Measurements from ENCODE around the gene MID1. TPM values are rescaled to one million over a fixed set of nuclear protein-coding genes. Genes with fewer than 3 reads are reported as not detected.

The MID1 gene
- polyA plus RNA-seq, 3 donors = 0.05 to 0.10 TPM; not detected in 1

DNA sequence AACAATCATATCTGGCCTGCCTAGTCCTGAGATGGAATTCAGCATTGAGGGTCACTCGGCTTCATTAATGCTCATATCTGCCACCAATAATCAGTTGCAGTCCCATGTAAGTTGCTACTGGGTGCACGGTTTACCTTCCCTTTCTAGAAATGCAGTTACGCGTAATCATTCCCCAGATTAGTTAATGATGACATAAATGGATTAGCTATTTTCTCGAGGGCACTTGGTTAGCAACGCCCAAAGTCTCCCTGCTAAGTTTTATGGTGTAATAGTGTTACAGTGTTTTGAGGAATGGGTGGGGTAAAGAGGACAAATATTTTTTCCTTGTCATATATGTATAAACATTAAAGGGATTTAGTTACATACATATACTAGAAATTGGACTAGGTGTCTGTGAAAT, 118.8 kb downstream of the MID1 start:
- intact Hi-C loops (cut with micrococcal nuclease) = no loop called here
- Histone ChIP-seq H3K36me3 (replicated peaks in 1 of 2; ENCODE audit: control insufficient read depth in 1 of 2, insufficient read depth in 2 of 2, low read length in 2 of 2) (no peaks in the 10 kb centered on the region), H3K4me2 (replicated peaks; ENCODE audit: extremely low read depth, low read length, poor library complexity, severe bottlenecking) (no peak overlapping the region), H3K4me1 (ENCODE audit: control insufficient read depth in 1 of 2, insufficient read depth in 2 of 2, low read length in 2 of 2) (no peaks in the 10 kb centered on the region), H2AFZ (ENCODE audit: insufficient read depth, low read depth, low read length, poor library complexity, severe bottlenecking) (no peak overlapping the region), H3K9ac (ENCODE audit: insufficient read depth, low read length, poor library complexity, severe bottlenecking) (no peak overlapping the region), H4K20me1 (ENCODE audit: insufficient read depth, low read length) (no peaks in the 10 kb centered on the region), H3K79me2 (ENCODE audit: insufficient read depth, low read length) (no peaks in the 10 kb centered on the region), H3K27me3 (ENCODE audit: control insufficient read depth in 2 of 2, insufficient read depth in 2 of 2, low read length in 2 of 2) (no peaks in the 10 kb centered on the region), H3K9me3 (replicated peaks in 1 of 2; ENCODE audit: control insufficient read depth in 1 of 2, insufficient read depth in 1 of 2, low read length in 2 of 2) (no peaks in the 10 kb centered on the region), H3K4me3 (replicated peaks in 1 of 3; ENCODE audit: low read depth in 2 of 3, low read length in 3 of 3) (no peak overlapping the region), H3K27ac (ENCODE audit: low read depth in 1 of 2, low read length in 2 of 2) (no peak overlapping the region)
- no peaks in the 10 kb centered on the region for H3K4me1 Mint-ChIP-seq
- no peaks in the 10 kb centered on the region for H3K27me3 Mint-ChIP-seq (ENCODE audit: low read depth in 3 of 3)
- no peak overlapping the region for H3K27ac Mint-ChIP-seq
- DNase-seq = no peak
- peaks cover 0 to 2% (median 0%) of the 10 kb centered on the region in 7 donors for H3K9me3 Mint-ChIP-seq
- no peak overlapping the region for H3K4me3 Mint-ChIP-seq
- H3K36me3 Mint-ChIP-seq = no peaks in the 10 kb centered on the region
- WGBS (ENCODE audit: insufficient coverage) = no CpG with 5 or more reads among the region's 6 CpGs
- TF ChIP-seq, protein P1, sequence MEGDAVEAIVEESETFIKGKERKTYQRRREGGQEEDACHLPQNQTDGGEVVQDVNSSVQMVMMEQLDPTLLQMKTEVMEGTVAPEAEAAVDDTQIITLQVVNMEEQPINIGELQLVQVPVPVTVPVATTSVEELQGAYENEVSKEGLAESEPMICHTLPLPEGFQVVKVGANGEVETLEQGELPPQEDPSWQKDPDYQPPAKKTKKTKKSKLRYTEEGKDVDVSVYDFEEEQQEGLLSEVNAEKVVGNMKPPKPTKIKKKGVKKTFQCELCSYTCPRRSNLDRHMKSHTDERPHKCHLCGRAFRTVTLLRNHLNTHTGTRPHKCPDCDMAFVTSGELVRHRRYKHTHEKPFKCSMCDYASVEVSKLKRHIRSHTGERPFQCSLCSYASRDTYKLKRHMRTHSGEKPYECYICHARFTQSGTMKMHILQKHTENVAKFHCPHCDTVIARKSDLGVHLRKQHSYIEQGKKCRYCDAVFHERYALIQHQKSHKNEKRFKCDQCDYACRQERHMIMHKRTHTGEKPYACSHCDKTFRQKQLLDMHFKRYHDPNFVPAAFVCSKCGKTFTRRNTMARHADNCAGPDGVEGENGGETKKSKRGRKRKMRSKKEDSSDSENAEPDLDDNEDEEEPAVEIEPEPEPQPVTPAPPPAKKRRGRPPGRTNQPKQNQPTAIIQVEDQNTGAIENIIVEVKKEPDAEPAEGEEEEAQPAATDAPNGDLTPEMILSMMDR (IDR thresholded peaks at IDR 0.05) = no peak

DNA sequence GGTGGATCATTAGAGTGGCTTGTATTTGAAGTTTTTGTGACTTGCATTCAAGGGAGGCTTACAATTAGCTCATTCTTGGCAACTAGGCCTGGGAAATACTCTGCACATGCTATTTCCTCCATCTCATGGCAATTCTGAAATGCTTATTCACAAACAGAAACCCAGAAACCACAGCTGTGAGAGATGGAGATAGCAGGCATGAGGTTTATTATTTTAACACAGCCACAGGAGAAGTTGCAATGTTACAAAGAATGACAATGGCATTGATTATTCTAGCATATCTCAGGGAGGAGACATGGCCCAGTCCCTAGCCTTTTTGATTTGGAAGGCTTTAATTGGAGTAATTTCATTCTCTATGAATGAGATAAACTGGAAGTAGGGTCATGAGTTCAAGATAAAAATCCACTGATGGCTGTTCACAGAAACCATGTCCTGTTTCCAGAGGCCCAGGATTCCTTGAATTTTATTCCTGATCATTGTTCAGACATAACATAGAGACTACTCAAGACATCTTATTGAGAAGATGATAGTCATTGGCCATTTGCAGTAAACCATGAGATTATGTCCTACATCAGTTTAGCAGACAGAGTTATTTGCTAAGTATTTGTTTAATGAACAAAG, 123.9 kb downstream of the MID1 start:
- DNase-seq = no peak
- H3K9ac ChIP-seq (ENCODE audit: insufficient read depth, low read length, poor library complexity, severe bottlenecking) = no peak overlapping the region
- H3K27me3 Mint-ChIP-seq (ENCODE audit: low read depth in 3 of 3) = no peaks in the 10 kb centered on the region
- H3K9me3 ChIP-seq (replicated peaks in 1 of 2; ENCODE audit: control insufficient read depth in 1 of 2, insufficient read depth in 1 of 2, low read length in 2 of 2) = no peaks in the 10 kb centered on the region
- H3K4me3 ChIP-seq (replicated peaks in 1 of 3; ENCODE audit: low read depth in 2 of 3, low read length in 3 of 3) = no peak overlapping the region
- no peaks in the 10 kb centered on the region for H3K27me3 ChIP-seq (ENCODE audit: control insufficient read depth in 2 of 2, insufficient read depth in 2 of 2, low read length in 2 of 2)
- TF ChIP-seq, protein P1 (IDR thresholded peaks at IDR 0.05) = no peak
- no peaks in the 10 kb centered on the region for H3K79me2 ChIP-seq (ENCODE audit: insufficient read depth, low read length)
- no peaks in the 10 kb centered on the region for H3K4me1 Mint-ChIP-seq
- no peaks in the 10 kb centered on the region for H3K36me3 ChIP-seq (replicated peaks in 1 of 2; ENCODE audit: control insufficient read depth in 1 of 2, insufficient read depth in 2 of 2, low read length in 2 of 2)
- H3K27ac Mint-ChIP-seq = no peak overlapping the region
- no peak overlapping the region for H3K4me2 ChIP-seq (replicated peaks; ENCODE audit: extremely low read depth, low read length, poor library complexity, severe bottlenecking)
- no peaks in the 10 kb centered on the region for H3K36me3 Mint-ChIP-seq
- no peaks in the 10 kb centered on the region for H4K20me1 ChIP-seq (ENCODE audit: insufficient read depth, low read length)
- peaks cover 0 to 2% (median 0%) of the 10 kb centered on the region in 7 donors for H3K9me3 Mint-ChIP-seq
- H2AFZ ChIP-seq (ENCODE audit: insufficient read depth, low read depth, low read length, poor library complexity, severe bottlenecking) = no peak overlapping the region
- H3K27ac ChIP-seq (ENCODE audit: low read depth in 1 of 2, low read length in 2 of 2) = no peak overlapping the region
- no peak overlapping the region for H3K4me3 Mint-ChIP-seq
- no peaks in the 10 kb centered on the region for H3K4me1 ChIP-seq (ENCODE audit: control insufficient read depth in 1 of 2, insufficient read depth in 2 of 2, low read length in 2 of 2)
- intact Hi-C loops (cut with micrococcal nuclease) = no loop called here
